ENCODE results near the gene NCKAP1.

The NCKAP1 gene

GRCh38 chr2:183038341-183039300 is at the start of gene NCKAP1:
Gene NCKAP1, minus strand, starts transcription at chr2:183038457. Its CDS starts 358 bp downstream, at chr2:183038099.
- H3K9me2 ChIP-seq (replicated peaks; ENCODE audit: insufficient read depth, low read length) = no peaks in the 10 kb centered on the region
- peak; percentile 63 for TF ChIP-seq CTCF (IDR thresholded peaks at IDR 0.05; ENCODE audit: low read length)
- no peak for TF ChIP-seq EZH2phosphoT487 (IDR thresholded peaks at IDR 0.05; ENCODE audit: low read length)
- H4K20me1 ChIP-seq (ENCODE audit: insufficient read depth, low read length) = peaks cover 19% of the 10 kb centered on the region
- no peaks in the 10 kb centered on the region for H3K79me2 ChIP-seq (ENCODE audit: low read length)
- H3K9ac ChIP-seq (ENCODE audit: low read length) = peak within 1 kb of the TSS; percentile 15; the same call in 1 of the 2 replicates
- no peak within 1 kb of the TSS for H3K27ac ChIP-seq (ENCODE audit: low read length)
- no peaks in the 10 kb centered on the region for H3K9me3 ChIP-seq (replicated peaks; ENCODE audit: insufficient read depth, low read length)
- H3K27me3 ChIP-seq (replicated peaks; ENCODE audit: insufficient read depth, low read length) = peaks cover 84% of the 10 kb centered on the region
- DNase-seq = peak; percentile 83
- no peaks in the 10 kb centered on the region for H3K36me3 ChIP-seq (replicated peaks; ENCODE audit: insufficient read depth, low read length)
- peaks cover 7% of the 10 kb centered on the region for H3K4me1 ChIP-seq (ENCODE audit: low read length)
- peaks cover 9% of the 10 kb centered on the region; the same call in 1 of the 2 replicates for H3F3A ChIP-seq (ENCODE audit: insufficient read depth, low read length)
- peak within 1 kb of the TSS; percentile 87 for H2AFZ ChIP-seq (ENCODE audit: low read length)
- peak within 1 kb of the TSS; percentile 68 for H3K4me3 ChIP-seq (ENCODE audit: low read length)
- H3K4me2 ChIP-seq (ENCODE audit: low read depth, low read length) = peak within 1 kb of the TSS; percentile 97

GRCh38 chr2:183081911-183082310 is 43.7 kb upstream of the NCKAP1 start:
- Histone ChIP-seq H3K9ac (ENCODE audit: low read length) (no peak overlapping the region), H3K27ac (ENCODE audit: low read length) (no peak overlapping the region), H2AFZ (ENCODE audit: low read length) (no peak overlapping the region), H3K79me2 (ENCODE audit: low read length) (no peaks in the 10 kb centered on the region), H4K20me1 (ENCODE audit: insufficient read depth, low read length) (no peaks in the 10 kb centered on the region), H3K9me3 (replicated peaks; ENCODE audit: insufficient read depth, low read length) (no peaks in the 10 kb centered on the region), H3K4me3 (ENCODE audit: low read length) (no peak overlapping the region), H3K4me2 (ENCODE audit: low read depth, low read length) (no peak overlapping the region), H3K4me1 (ENCODE audit: low read length) (peaks cover 4% of the 10 kb centered on the region; the same call in 1 of the 2 replicates), H3K36me3 (replicated peaks; ENCODE audit: insufficient read depth, low read length) (no peaks in the 10 kb centered on the region), H3K9me2 (replicated peaks; ENCODE audit: insufficient read depth, low read length) (no peaks in the 10 kb centered on the region), H3F3A (ENCODE audit: insufficient read depth, low read length) (no peaks in the 10 kb centered on the region), H3K27me3 (replicated peaks; ENCODE audit: insufficient read depth, low read length) (no peaks in the 10 kb centered on the region)
- no peak for TF ChIP-seq CTCF (IDR thresholded peaks at IDR 0.05; ENCODE audit: low read length)
- TF ChIP-seq EZH2phosphoT487 (IDR thresholded peaks at IDR 0.05; ENCODE audit: low read length) = no peak
- TF ChIP-seq EZH2 (optimal IDR thresholded peaks at IDR 0.05; ENCODE audit: low read depth, low read length) = no peak
- DNase-seq = no peak

- peaks cover 4% of the 10 kb centered on the region; the same call in 1 of the 2 replicates for H3K4me1 ChIP-seq (ENCODE audit: low read length)
- peak overlapping the region; percentile 70 for H3K4me3 ChIP-seq (ENCODE audit: low read length)
- H3K4me2 ChIP-seq (ENCODE audit: low read depth, low read length) = peak overlapping the region; percentile 87
- peak overlapping the region; percentile 9; the same call in 1 of the 2 replicates for H3K27ac ChIP-seq (ENCODE audit: low read length)
- no peaks in the 10 kb centered on the region for H3K9me3 ChIP-seq (replicated peaks; ENCODE audit: insufficient read depth, low read length)
- H3K36me3 ChIP-seq (replicated peaks; ENCODE audit: insufficient read depth, low read length) = no peaks in the 10 kb centered on the region
- H3K79me2 ChIP-seq (ENCODE audit: low read length) = no peaks in the 10 kb centered on the region
- no peaks in the 10 kb centered on the region for H4K20me1 ChIP-seq (ENCODE audit: insufficient read depth, low read length)
- H3F3A ChIP-seq (ENCODE audit: insufficient read depth, low read length) = no peaks in the 10 kb centered on the region
- H3K27me3 ChIP-seq (replicated peaks; ENCODE audit: insufficient read depth, low read length) = no peaks in the 10 kb centered on the region
- peak overlapping the region; percentile 88 for H2AFZ ChIP-seq (ENCODE audit: low read length)
- H3K9me2 ChIP-seq (replicated peaks; ENCODE audit: insufficient read depth, low read length) = no peaks in the 10 kb centered on the region
- DNase-seq = no peak
- no peak for TF ChIP-seq EZH2 (optimal IDR thresholded peaks at IDR 0.05; ENCODE audit: low read depth, low read length)
- no peak for TF ChIP-seq EZH2phosphoT487 (IDR thresholded peaks at IDR 0.05; ENCODE audit: low read length)
- no peak for TF ChIP-seq CTCF (IDR thresholded peaks at IDR 0.05; ENCODE audit: low read length)
- peak overlapping the region; percentile 36; the same call in 1 of the 2 replicates for H3K9ac ChIP-seq (ENCODE audit: low read length)
Measured at GRCh38 chr2:183079139-183079775, 41.0 kb upstream of the NCKAP1 start.

All from MM.1S (cell line).